Keratinocyte (primary cell): ENCODE measurements around the gene PCDHGC3.

Experiments used
- CTCF ChIP-seq, 3 experiments: IDR thresholded peaks in 1 of 3; conservative IDR thresholded peaks in 1 of 3; optimal IDR thresholded peaks in 1 of 3; 2 replicates in 2 of 3; 3 replicates in 1 of 3; pipeline versions ENCODE3 to v1.5.1; 2011; ENCODE audit warnings: low read length in 3 of 3, mild to moderate bottlenecking in 3 of 3, moderate library complexity in 2 of 3, control low read depth in 1 of 3, inconsistent platforms in 1 of 3; ENCODE audit not compliant: insufficient read depth in 2 of 3; ENCODE audit errors: extremely low read depth in 1 of 3
- EZH2 ChIP-seq: IDR thresholded peaks from one replicate; pipeline ENCODE4 v1.6.1; 2012; ENCODE audit warnings: inconsistent platforms, mild to moderate bottlenecking, low read length, moderate library complexity

GRCh38 chr5:141492168-141492885 is 16.6 kb downstream of the PCDHGC3 start:
- TF ChIP-seq CTCF (optimal IDR thresholded peaks at IDR 0.05 in 1 of 3, IDR thresholded peaks at IDR 0.05 in 1 of 3, conservative IDR thresholded peaks at IDR 0.05 in 1 of 3; ENCODE audit: extremely low read depth in 1 of 3, insufficient read depth in 2 of 3, low read length in 3 of 3) (no peak), EZH2 (no peak)
